HG02623 (cell line): Measurements from ENCODE around the gene TMC5.
"Not testable (repeated sequence)": the region's sequence is repeated elsewhere in the genome, so short reads cannot be mapped to it uniquely, and the experiment has no call there.

Source experiments
- ATAC-seq: cut with Tn5 transposase; IDR thresholded peaks from one replicate; pipeline ENCODE4 v1.9.1; 2021; ENCODE audit warnings: moderate library complexity; ENCODE audit not compliant: unreplicated experiment

Gene TMC5

DNA sequence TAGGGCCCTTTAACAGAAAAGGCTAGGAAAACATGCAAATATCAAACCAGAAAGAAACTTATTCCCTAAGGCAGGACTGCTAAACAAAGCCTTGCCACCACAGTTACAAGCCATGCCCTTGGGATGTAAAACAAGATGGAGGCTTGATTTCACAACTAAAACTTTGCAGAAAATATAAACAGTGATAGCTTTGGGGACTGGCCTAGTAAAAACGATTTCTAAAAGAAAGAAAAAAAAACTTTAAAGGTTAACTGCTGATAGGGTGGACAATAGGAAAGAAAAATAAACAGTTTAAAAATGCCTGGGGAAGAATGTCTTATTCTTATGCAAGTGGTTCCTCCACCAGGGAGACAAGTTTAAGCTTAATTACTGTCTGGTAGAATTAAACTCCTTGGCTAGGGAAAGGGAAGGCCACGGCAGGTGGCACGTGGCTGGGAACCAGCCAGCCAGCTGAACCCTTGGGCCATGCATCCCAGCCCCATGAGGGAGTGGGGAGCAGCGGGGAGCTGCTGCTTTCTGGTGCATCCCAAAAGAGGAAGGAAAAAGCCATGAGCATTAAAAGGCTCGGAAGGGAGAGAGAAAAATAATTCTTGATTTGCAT, 10.7 kb upstream of the TMC5 start:
- ATAC-seq: no peak

DNA sequence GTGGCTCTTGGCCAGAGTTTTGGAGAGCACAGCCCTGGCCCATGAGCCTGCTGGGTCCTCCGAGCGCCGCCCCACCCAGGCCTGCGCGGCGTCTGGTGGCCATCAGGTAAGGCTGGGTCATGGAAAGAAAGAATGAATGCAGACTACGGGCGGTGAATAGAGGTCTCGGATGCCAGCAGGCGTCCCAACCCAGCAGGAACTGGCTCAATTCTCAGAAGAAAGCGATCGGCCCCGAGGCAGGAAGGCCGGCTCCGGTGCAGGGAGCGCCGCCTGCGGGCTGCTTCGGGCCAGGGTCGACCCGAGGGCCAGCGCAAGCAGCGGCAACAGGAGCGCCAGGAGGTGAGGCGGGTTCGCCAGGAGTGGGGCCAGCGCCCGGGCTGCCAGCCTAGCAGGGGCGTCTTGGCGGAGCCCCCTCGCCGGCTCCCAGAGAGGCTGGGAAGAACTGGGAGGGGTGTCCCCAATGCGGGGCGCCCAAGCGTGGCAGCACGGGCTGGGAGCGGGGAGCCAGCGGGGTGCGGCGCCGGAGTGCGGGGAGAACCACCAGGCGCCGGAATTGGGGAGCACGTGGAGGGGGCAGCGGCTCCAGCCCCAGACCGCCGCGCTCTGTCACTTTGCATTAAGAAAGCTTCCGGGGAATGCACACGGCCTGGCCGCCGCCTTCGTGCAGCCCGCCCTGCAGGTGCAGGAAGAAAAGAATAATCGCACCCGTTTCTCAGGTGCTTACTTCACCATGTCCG, 7.1 kb upstream of the TMC5 start:
- ATAC-seq: no peak

DNA sequence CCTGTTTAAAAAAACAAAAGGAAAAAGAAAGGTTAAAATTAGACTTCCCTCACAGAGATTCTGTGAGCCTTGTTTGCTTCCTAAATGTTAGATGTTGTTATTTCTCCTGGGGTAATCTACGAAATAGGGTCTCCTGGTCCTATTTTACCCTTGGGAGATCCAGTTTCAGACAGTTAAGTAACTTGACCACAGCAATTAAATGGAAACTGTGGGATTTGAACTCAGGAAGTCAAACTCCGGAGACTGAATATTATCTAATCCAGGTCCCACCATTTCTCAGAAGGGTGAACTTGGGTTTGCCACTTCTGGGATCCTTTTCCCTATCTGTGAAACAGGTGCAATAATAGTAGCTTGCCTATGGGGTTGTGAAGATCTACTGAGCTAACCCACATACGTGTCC, 6.4 kb upstream of the TMC5 start:
- ATAC-seq: no peak

DNA sequence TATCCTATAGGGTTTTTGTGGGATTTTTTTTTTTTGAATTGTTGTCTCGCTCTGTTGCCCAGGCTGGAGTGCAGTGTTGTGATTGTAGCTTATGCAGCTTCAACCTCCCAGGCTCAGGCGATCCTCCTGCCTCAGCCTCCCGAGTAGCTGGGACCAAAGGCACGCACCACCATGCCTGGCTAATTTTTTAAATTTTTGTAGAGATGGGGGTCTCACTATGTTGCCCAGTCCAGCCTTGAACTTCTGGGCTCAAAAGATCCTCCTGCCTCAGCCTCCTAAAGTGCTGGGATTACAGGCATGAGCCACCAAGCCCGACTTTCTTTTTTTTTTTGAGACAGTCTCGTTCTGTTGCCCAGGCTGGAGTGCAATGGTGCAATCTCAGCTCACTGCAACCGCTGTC, 5.6 kb upstream of the TMC5 start:
- ATAC-seq: not testable (repeated sequence)

DNA sequence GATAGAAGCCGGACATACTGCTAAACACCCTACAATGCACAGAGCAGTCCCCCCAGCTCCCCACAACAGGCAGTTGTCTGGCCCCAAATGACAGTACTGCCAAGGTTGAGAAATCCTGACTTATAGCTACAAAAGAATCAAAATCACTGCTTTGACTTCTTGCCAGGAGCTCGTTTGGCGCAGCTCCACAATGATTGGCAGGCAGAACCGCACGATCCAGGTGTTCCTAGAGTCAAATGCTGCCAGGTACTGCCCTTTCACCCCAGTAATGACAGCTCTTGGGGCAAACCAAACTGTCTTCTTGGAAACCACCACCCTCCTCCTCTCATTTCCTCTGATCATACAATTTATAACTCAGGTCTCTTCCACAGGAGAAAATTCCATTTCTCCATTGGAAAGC, 2.2 kb upstream of the TMC5 start:
- ATAC-seq: no peak

DNA sequence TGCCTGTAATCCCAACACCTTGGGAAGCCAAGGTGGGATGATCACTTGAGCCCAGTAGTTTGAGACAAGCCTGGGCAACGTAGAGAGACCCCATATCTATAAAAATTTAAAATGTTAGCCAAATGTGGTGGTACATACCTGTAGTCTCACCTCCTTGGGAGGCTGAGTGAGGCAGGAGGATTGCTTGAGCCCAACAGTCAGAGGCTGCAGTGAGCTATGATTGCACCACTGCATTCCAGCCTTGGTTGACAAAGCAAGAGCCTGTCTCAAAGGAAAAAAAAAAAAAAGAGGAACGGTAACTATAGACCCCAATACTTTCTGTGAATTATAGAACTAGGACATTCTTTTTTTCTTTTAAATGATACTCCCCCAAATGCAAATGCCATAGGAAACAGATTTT, 1.8 kb upstream of the TMC5 start:
- no peak for ATAC-seq

DNA sequence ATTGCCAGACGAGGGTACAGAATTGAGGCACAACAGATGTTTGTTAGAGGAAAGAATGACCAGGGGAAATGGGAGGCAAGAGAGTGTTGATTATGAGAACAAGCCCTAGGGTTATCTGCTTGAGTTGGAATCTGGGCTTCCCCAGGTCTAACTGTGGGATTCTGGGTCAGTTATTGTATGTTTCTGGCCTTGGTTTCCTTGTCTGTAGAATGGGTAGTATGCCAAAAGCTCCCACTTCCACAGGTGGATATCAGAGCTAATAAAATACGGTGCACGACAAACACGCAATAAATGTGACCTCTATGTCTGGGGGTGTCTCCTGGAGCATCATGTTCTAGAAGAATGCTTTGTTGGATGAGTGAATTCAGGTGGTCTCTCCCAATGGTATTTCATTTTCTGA, 517 bp downstream of the TMC5 start:
- no peak for ATAC-seq

DNA sequence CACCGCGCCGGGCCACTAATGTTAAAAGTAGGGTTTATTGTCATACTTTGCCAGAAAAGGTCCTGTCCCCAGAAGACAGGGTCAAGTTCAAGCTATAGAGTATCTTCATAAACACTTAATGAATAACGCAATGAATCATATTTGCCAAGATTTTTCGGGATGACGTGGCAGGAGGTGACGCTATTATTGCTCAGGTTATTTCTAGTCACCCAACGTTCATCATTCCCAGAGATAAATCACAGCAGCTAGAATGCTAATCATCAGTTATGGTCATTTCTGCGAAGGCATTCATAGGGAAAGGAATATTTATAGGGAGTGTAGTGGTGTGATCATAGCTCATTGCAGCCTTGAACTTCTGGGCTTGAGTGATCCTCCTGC, 2.0 kb downstream of the TMC5 start:
- ATAC-seq: no peak

DNA sequence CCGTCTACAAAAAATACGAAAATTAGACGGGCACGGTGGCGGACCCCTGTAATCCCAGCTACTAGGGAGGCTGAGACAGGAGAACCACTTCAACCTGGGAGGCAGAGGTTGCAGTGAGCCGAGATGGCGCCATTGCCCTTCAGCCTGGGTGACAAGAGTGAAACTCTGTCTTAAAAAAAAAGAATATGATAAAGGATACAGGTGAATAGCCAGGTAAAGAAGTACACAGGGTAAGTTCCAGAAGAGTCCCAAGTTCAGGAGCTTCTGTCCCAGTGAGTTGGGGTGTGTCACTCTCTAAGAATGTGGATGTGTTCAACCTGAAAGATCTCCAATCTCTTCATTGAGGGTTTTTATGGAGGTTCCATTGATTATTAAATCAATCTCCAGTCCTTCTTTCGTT, 6.8 kb downstream of the TMC5 start:
- ATAC-seq: no peak

DNA sequence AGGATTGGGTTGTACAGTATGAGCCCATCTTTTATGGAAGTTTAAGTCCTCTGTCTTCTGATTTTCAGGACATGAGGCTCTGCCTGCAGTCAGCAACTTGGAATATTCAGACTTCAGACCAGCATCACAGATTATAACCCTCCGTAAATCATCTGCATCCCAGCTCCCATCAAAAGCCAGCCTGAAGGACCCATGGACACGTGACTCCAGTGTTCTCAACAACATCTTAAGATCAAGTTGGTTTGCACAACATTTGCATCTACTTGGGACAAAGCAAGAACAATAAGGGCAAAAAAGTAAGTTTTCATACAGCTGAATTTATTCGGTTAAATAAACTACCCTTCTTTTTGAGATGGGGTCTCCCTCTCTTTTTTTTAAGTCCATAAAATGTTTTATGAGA, 12.7 kb downstream of the TMC5 start:
- ATAC-seq: no peak

DNA sequence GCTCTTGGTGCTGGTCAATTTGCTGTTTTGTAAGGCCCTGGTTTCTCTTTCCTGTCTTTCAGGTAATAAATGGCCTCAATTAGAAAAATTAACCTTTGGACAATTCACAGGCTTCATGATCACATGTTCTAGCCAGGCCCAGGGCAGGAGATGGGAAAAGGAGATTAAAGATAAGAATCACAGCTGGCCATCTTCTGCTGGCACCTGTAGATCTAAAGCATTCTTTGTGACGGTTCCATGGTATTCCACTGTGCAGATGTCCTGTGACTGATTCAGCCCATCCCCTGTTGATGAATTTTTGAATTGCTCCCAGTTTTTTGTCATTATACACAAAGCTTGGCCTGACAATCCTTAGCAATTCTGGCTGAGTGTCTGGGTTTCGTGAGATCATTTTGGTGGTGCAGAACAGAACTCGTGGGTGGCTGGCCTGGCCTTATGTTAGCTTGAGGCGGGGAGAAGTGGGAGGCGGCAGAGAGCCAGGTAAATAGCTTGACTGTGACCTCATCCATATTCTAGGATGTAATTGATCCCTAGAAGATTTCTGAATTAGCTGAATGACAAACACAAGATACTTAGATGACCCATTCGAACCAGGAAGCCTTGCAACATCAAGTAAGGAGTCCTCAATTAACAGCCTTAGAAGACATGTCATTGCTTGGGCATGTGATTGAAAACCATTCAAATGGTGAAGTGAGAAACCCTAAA, 14.1 kb downstream of the TMC5 start:
- ATAC-seq: no peak

DNA sequence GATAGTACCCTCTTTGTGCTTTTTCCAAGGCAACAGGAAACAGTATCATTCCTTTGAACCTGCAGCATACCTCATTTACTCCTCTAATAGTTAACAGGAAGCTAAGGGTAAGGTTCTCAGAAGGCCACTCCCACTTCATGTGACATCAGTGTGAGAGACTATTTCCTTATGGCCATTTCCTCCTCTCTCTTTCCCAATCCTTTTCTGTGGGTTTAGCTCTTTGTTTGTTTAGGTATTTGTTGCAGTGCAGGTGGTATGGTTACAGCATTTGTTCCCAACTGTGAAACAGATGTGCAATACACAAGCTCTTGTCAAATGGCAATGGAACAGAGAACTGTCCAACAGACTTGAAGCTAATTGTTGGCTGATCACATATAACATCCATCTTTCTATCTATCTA, 14.7 kb downstream of the TMC5 start:
- ATAC-seq: no peak

DNA sequence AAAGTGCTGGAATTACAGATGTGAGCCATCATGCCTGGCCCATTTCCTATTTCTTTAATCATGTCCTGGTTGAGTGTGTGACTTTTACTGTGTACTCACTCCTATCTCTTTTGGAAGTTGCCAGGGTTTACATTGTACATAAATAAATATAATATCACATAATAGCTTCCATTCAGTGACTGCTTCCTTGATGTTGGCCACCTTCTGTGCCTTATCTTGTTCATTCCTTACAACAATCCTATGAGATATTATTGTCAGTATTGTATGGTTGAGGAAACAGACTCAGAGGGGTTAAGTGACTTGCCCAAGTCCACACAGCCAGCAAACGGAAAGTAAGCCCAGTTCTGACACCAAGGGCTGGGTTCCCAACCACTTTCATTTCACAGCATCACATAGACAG, 16.9 kb downstream of the TMC5 start:
- ATAC-seq: no peak

DNA sequence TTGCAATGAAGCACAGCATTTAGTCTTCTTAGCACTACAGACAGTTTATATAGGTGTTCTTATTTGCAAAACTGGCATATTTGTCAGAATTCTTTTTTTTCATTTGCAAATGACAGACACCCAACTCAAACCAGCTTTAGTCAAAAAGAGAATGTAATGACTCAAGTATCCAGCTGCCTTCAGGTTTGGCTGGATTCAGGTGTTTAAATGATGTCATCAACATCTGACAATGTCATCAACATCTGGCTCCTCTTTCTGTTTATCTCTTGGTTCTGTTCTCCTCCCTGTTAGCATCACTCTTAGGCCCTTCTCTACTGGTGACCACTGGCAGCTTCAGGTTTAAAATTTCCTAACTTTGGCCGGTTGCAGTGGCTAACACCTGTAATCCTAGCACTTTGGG, 18.9 kb downstream of the TMC5 start:
- no peak for ATAC-seq

DNA sequence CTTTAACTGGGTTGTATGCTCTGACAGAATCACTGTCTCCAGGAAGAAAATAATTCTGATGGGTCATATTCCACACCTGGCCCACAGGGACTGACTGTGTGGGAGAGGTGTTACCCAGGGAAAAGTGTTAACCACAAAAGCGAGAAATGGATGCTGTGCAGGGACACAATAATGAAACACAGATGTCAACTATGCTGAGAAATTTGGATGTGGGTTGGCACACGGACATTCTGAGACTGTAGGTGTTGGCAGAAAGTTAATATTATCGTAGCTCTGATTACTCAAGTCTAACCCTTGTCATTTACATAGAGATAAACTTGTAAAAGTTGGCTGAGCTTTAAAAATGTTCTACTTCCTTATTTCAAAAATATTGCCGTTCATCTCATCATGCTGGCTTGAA, 19.6 kb downstream of the TMC5 start:
- ATAC-seq: no peak

DNA sequence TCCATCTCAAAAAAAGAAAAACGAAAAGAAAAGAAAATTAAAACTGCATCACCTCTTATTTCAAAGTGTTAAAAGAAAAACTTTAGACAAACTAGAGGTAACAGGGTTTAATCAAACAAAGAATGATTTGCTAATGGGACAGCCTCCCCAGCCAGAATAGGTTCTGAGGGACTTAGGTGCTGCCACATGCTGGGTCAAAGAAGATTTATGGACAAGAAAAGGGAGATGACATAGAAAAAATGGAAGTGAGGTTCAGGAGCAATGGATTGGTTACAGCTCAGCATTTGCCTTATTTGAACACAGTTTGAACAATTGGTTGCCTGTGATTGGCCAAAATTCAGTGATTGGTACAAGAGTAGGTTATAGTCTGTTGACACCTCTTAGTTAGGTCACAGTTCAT, 21.1 kb downstream of the TMC5 start:
- ATAC-seq: no peak

DNA sequence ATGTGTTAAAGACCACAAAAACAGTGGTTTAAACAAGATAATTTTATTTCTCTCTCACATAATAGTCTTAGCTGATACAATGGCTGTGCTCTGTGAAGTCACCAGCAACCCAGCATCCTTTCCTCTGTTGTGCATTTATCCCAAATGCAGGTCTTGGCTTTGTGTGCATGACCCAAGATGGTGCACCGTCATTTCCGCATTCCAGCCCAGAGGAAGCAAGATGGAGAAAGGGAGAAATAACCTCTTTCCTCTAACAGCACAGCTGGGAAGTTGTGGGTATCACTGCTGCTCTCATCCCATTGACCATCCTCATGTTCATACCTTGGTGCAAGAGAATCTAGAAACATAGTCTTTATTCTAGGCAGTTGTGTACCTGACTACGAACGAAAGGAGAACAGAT, 21.8 kb downstream of the TMC5 start:
- no peak for ATAC-seq

DNA sequence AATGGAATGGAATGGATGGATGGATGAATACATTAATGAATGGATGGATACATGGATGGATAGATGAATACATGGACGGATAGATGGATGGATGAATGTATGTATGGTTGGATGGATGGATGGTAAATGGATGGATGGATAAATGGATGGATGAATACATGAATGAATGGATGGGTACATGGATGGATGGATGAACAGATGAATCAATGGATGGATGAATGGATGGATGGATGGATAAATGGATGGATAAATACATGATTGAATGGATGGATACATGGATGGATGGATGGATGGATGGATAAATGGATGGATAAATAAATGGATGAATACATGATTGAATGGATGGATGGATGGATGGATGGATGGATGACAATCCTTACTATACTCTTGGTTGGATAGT, 26.0 kb downstream of the TMC5 start:
- no peak for ATAC-seq

DNA sequence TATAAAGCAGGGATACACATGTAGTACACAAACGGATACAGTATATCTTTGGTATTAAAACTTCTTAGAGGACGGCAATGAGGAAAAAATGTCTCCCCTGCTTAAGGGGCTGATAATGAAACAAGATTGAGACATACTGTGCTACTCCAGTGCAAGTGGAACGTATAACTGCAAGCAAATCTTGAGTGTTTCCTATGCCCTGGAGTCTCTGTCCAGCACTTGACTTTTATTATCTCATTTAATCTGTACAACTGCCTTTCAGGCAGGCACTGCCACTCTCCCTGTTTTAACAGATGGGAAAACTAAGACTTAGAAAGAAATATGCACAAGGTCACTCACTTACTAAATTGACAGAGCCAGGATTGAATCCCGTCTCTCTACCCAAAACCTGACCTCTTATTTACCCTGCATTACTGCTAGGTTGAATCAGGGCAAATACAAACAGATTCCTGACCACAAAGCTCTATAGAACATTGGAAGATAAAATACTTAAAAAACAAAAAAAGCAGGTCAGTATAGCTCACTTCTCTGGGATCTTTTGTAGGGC, 28.7 kb downstream of the TMC5 start:
- no peak for ATAC-seq

DNA sequence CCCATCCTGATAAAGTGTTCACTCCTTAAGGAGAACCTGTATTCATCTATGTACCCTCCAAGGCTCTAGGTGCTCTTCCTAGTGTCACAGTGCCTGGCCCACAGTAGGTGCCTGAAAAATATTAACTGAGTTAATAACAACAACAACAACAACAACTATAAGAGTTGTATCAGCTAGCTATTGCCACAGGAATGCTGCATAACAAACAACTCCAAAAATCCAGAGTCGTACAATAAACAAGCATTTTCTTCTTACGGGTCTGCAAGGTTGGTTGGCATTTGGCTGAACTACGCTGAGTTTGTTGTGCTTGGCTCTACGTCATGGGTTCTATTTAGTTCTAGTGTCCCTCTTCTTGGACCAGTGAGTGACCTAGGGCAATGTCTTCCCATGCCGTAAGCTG, 29.2 kb downstream of the TMC5 start:
- ATAC-seq: no peak

DNA sequence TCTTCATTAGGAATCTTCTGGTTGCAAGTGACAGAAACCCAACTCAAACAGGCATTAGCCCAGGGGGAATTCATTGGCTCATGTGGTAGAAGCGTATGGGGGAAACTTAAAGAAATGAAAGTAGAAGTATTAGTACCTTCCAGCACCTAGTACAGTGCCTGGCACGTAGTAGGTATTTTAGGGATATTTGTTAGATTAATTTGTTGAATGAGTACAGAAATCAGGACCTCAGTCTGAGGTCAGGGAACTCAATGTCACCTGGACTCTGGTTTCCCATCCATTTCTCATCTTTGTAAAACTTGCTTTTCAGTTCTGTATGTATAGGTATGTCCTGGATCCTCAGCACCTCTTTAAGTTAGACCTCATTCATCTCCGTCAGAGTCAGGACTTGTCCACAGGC, 32.5 kb downstream of the TMC5 start:
- no peak for ATAC-seq

DNA sequence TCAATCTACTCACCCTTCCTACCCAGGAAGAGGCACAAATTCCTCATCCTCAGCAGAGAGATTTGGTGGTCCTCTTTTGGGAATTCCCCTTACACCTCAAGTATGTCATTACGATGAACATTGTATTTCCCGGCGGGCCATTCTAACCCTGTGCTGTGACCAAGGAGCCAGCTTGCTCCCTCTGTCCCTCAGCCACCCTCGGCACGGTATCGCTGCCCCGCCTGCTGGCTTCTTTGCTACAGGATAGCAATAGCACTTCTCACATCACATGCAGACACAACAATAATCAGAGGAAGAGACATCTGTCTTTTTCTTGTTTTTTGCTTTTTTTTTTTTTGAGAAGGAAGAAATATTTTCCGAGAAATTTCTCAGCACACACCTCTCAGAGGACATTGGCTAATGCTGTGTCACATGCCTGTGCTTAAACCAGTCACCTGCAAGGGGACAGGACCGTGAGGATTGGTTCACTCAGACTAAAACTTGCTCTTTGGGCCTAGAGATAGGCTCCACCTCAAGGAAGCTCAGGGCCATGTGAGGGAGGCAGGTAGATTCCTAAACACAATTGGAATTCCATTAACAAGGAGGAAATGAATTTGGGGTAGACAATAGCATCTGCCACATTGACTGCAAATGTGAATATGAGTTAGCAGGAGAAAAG, 41.2 kb downstream of the TMC5 start:
- ATAC-seq: no peak
